Right atrium auricular region (tissue), 2 donors: ENCODE measurements around the gene ARID5A. TPM values are rescaled to one million over a fixed set of nuclear protein-coding genes. Genes with fewer than 3 reads are reported as not detected.

ENCODE experiments used
- DNase-seq: peaks from one replicate; pipeline ENCODE4 v3.0.0-alpha.2; 2019; ENCODE audit warnings: low spot score
- H3K27ac ChIP-seq, 2 donors: fragments of 200-600 bp; sonication (generic); 1 replicate in 1 of 2; 2 replicates in 1 of 2; pipeline ENCODE4 v1.5.1; 2016 to 2019
- H3K27me3 ChIP-seq, 2 donors: fragments of 200-600 bp; sonication (generic); one replicate each; pipeline versions ENCODE4 v1.5.1 to v1.6.0; 2017 to 2019
- H3K36me3 ChIP-seq: fragments of 200-600 bp; sonication (generic); one replicate; pipeline ENCODE4 v1.5.1; 2016
- H3K4me1 ChIP-seq, 2 donors: fragments of 200-600 bp; sonication (generic); one replicate each; pipeline versions ENCODE4 v1.5.1 to v1.6.0; 2017 to 2019
- H3K4me3 ChIP-seq, 2 donors: fragments of 200-600 bp; sonication (generic); 1 replicate in 1 of 2; 2 replicates in 1 of 2; pipeline ENCODE4 v1.5.1; 2017 to 2019; ENCODE audit warnings: mild to moderate bottlenecking in 1 of 2, moderate library complexity in 1 of 2
- H3K9me3 ChIP-seq, 2 donors: fragments of 200-600 bp; sonication (generic); one replicate each; pipeline ENCODE4 v1.5.1; 2019
- CTCF ChIP-seq, 2 donors: fragments of 200-600 bp; sonication (generic); IDR thresholded peaks; one replicate each; pipeline ENCODE4 v1.5.1; 2019; ENCODE audit warnings: antibody characterized with exemption in 2 of 2
- total RNA-seq, 2 donors: library from RNA; depleted of rRNA; stranded (reverse); fragments of >200 nt; gene quantifications; one replicate each; pipeline ENCODE4 v1.1.0, GENCODE V29; 2016

The ARID5A gene
- total RNA-seq, 2 donors from 2014 or later: 17.1 to 52.6 TPM

GRCh38 chr2:96579422-96579821 is 42.9 kb downstream of the ARID5A start:
- H3K4me3 ChIP-seq: no peak overlapping the region
- no peaks in the 10 kb centered on the region for H3K4me1 ChIP-seq
- no peak for DNase-seq
- no peaks in the 10 kb centered on the region for H3K27me3 ChIP-seq
- TF ChIP-seq CTCF (IDR thresholded peaks at IDR 0.05): no peak
- H3K9me3 ChIP-seq: no peaks in the 10 kb centered on the region
- no peaks in the 10 kb centered on the region for H3K36me3 ChIP-seq
- no peak overlapping the region for H3K27ac ChIP-seq

- Histone ChIP-seq H3K9me3 (no peaks in the 10 kb centered on the region), H3K4me3 (no peak overlapping the region), H3K27ac (no peak overlapping the region), H3K27me3 (no peaks in the 10 kb centered on the region), H3K4me1 (no peaks in the 10 kb centered on the region), H3K36me3 (no peaks in the 10 kb centered on the region)
- DNase-seq: no peak
- TF ChIP-seq CTCF (IDR thresholded peaks at IDR 0.05): no peak
Observed at GRCh38 chr2:96580771-96581170, 44.2 kb downstream of the ARID5A start.

- no peak for TF ChIP-seq CTCF (IDR thresholded peaks at IDR 0.05)
- H3K36me3 ChIP-seq: no peaks in the 10 kb centered on the region
- no peak overlapping the region for H3K4me3 ChIP-seq
- H3K9me3 ChIP-seq: no peaks in the 10 kb centered on the region
- no peak overlapping the region for H3K27ac ChIP-seq
- no peaks in the 10 kb centered on the region for H3K4me1 ChIP-seq
- H3K27me3 ChIP-seq: no peaks in the 10 kb centered on the region
- no peak for DNase-seq
Observed at GRCh38 chr2:96584017-96584416, 47.5 kb downstream of the ARID5A start.

- Histone ChIP-seq H3K9me3 (no peaks in the 10 kb centered on the region), H3K27me3 (no peaks in the 10 kb centered on the region), H3K27ac (no peak overlapping the region), H3K4me3 (no peak overlapping the region), H3K36me3 (peaks cover 7% of the 10 kb centered on the region), H3K4me1 (no peaks in the 10 kb centered on the region)
- no peak for TF ChIP-seq CTCF (IDR thresholded peaks at IDR 0.05)
- DNase-seq: no peak
Observed at GRCh38 chr2:96587843-96588242, 51.3 kb downstream of the ARID5A start.

- Histone ChIP-seq H3K4me1 (no peaks in the 10 kb centered on the region), H3K27me3 (no peaks in the 10 kb centered on the region), H3K9me3 (no peaks in the 10 kb centered on the region), H3K36me3 (peaks cover 37% of the 10 kb centered on the region), H3K27ac (no peak overlapping the region), H3K4me3 (no peak overlapping the region)
- TF ChIP-seq CTCF (IDR thresholded peaks at IDR 0.05): no peak
- no peak for DNase-seq
Observed at GRCh38 chr2:96591054-96591453, 54.5 kb downstream of the ARID5A start.

GRCh38 chr2:96591494-96591893 is 54.9 kb downstream of the ARID5A start:
- no peak for TF ChIP-seq CTCF (IDR thresholded peaks at IDR 0.05)
- H3K4me3 ChIP-seq: no peak overlapping the region
- H3K4me1 ChIP-seq: no peaks in the 10 kb centered on the region
- no peaks in the 10 kb centered on the region for H3K27me3 ChIP-seq
- H3K27ac ChIP-seq: no peak overlapping the region
- no peak for DNase-seq
- H3K36me3 ChIP-seq: peaks cover 41% of the 10 kb centered on the region
- H3K9me3 ChIP-seq: no peaks in the 10 kb centered on the region
